HepG2 (cell line): ENCODE results near the gene UBE2O. TPM values are rescaled to one million over a fixed set of nuclear protein-coding genes. Genes with fewer than 3 reads are reported as not detected.

Experiments used
- DNMT3B ChIP-seq: conservative IDR thresholded peaks from 2 replicates; pipeline ENCODE4 v1.6.1; 2016; ENCODE audit warnings: missing biosample characterization, control low read depth
- EZH2 ChIP-seq: conservative IDR thresholded peaks from 2 replicates; pipeline ENCODE4 v1.6.1; 2012; ENCODE audit warnings: mild to moderate bottlenecking, low read depth, low read length, moderate library complexity
- KDM5A ChIP-seq: fragments of 200-600 bp; sonication (generic); IDR thresholded peaks from 2 replicates; pipeline ENCODE4 v1.7.0; 2018; ENCODE audit warnings: antibody characterized with exemption, mild to moderate bottlenecking, low read length, borderline replicate concordance
- MBNL3 ChIP-seq: fragments of 250-450 bp; sonication (Bioruptor Pico); conservative IDR thresholded peaks from 2 replicates; pipeline ENCODE4 v1.8.0; 2022; ENCODE audit warnings: mild to moderate bottlenecking, inconsistent platforms
- RERE ChIP-seq: IDR thresholded peaks from 2 replicates; pipeline ENCODE4 v1.6.1; 2016; ENCODE audit warnings: low read depth, missing genetic modification reagents, missing compliant biosample characterization
- SKI ChIP-seq: fragments of 450-650 bp; IDR thresholded peaks from one replicate; pipeline ENCODE4 v1.6.1; 2018; ENCODE audit warnings: mild to moderate bottlenecking; ENCODE audit not compliant: partially characterized antibody
- SNAPC5 ChIP-seq: sonication (generic); formaldehyde crosslinking; IDR thresholded peaks from 2 replicates; pipeline ENCODE4 v1.8.1; 2023; ENCODE audit warnings: mild to moderate bottlenecking, missing genetic modification reagents, borderline replicate concordance
- SUZ12 ChIP-seq: fragments of 150-350 bp; IDR thresholded peaks from 2 replicates; pipeline ENCODE4 v1.6.1; 2014; ENCODE audit warnings: low read depth, low read length
- TBL1XR1 ChIP-seq: fragments of 150-350 bp; IDR thresholded peaks from 2 replicates; pipeline ENCODE4 v1.6.1; 2014; ENCODE audit warnings: borderline replicate concordance, low read length; ENCODE audit not compliant: partially characterized antibody
- TFDP1 ChIP-seq: IDR thresholded peaks from 2 replicates; pipeline ENCODE4 v1.6.1; 2016; ENCODE audit warnings: missing compliant biosample characterization, missing genetic modification reagents, borderline replicate concordance
- TMF1 ChIP-seq: sonication (generic); formaldehyde crosslinking; IDR thresholded peaks from 2 replicates; pipeline ENCODE4 v1.8.1; 2022; ENCODE audit warnings: low read depth, missing genetic modification reagents
- TOE1 ChIP-seq: sonication (generic); formaldehyde crosslinking; IDR thresholded peaks from 2 replicates; pipeline ENCODE4 v1.4.0; 2020; ENCODE audit warnings: mild to moderate bottlenecking, missing genetic modification reagents
- U2AF2 ChIP-seq: fragments of 200-400 bp; formaldehyde crosslinking; IDR thresholded peaks from 2 replicates; pipeline ENCODE4 v1.6.1; 2017; ENCODE audit warnings: low read depth, mild to moderate bottlenecking, low read length
- ZMYM4 ChIP-seq: sonication (generic); formaldehyde crosslinking; IDR thresholded peaks from 2 replicates; pipeline ENCODE4 v1.8.1; 2023; ENCODE audit warnings: mild to moderate bottlenecking, missing genetic modification reagents
- ZNF296 ChIP-seq: sonication (generic); formaldehyde crosslinking; conservative IDR thresholded peaks from 2 replicates; pipeline ENCODE4 v1.5.0; 2020; ENCODE audit warnings: mild to moderate bottlenecking, missing genetic modification reagents
- ZNF3 ChIP-seq: IDR thresholded peaks from 2 replicates; pipeline ENCODE4 v1.7.0; 2017; ENCODE audit warnings: inconsistent platforms
- ZNF710 ChIP-seq: sonication (generic); formaldehyde crosslinking; IDR thresholded peaks from 2 replicates; pipeline ENCODE4 v1.5.0; 2020; ENCODE audit warnings: mild to moderate bottlenecking, missing genetic modification reagents, borderline replicate concordance
- polyA plus RNA-seq, 8 experiments: library from polyadenylated mRNA; depleted of rRNA in 3 of 8; stranded (reverse) in 7 of 8; unstranded in 1 of 8; fragments of >200 nt; fragmentation: Illumina TruSeq in 4 of 8; extraction: Trizol in 4 of 8; gene quantifications; 2 replicates each; pipeline versions ENCODE4 v1.2.1 to v1.2.3, GENCODE V29; 2011 to 2016; ENCODE audit warnings: low read depth in 4 of 8, missing spikeins in 1 of 8, mixed read lengths in 1 of 8; ENCODE audit not compliant: insufficient read depth in 1 of 8
- total RNA-seq, 5 experiments: library from RNA; depleted of rRNA; stranded (reverse); fragments of >200 nt; fragmentation: Illumina TruSeq; extraction: Trizol; gene quantifications; 2 replicates each; pipeline ENCODE4 v1.2.3, GENCODE V29; 2016; ENCODE audit warnings: low read depth in 1 of 5

Gene UBE2O
- total and polyA plus RNA-seq, 2 of the 13 experiments (the other 11 are each of a cell fraction or from before 2014, with no cell fraction given) = 21.5 to 23.5 TPM

GRCh38 chr17:76353599-76354316, 99.2 kb downstream of the UBE2O start, which contains the start of gene PRPSAP1 (continued):
- TF ChIP-seq ZNF3 = no peak
- no peak for TF ChIP-seq TOE1 (CRISPR knock-in tag)
- peak; percentile 86; the same call in 1 of the 2 replicates for TF ChIP-seq ZNF710 (CRISPR knock-in tag)
- peak; percentile 67; the same call in 1 of the 2 replicates for TF ChIP-seq RERE (CRISPR knock-in tag)
- TF ChIP-seq MBNL3 (CRISPR knock-in tag) = no peak
- TF ChIP-seq TMF1 (CRISPR knock-in tag) = 0 out of 2 replicates have a peak, but pooled peaks have one; percentile 14
- TF ChIP-seq EZH2 = no peak
- no peak for TF ChIP-seq DNMT3B (CRISPR knock-in tag)
- TF ChIP-seq TFDP1 (CRISPR knock-in tag) = peak; percentile 65; the same call in 1 of the 2 replicates
- no peak for TF ChIP-seq SUZ12
- peak; percentile 75 for TF ChIP-seq SKI
- no peak for TF ChIP-seq SNAPC5
- TF ChIP-seq TBL1XR1 = no peak
- TF ChIP-seq KDM5A = peak; percentile 91
- peak; percentile 80; the same call in 1 of the 2 replicates for TF ChIP-seq ZMYM4 (CRISPR knock-in tag)
- TF ChIP-seq ZNF296 (CRISPR knock-in tag) = no peak
- no peak for TF ChIP-seq U2AF2
